ENCODE data around the gene PTP4A2. TPM values are rescaled to one million over a fixed set of nuclear protein-coding genes. Genes with fewer than 3 reads are reported as not detected.
A peak's percentile ranks its signal among the peaks of the same experiment; 100 is the strongest.

PTP4A2 gene
- total and polyA plus RNA-seq, 9 donors, result 92.5 to 366 (median 246) TPM

DNA sequence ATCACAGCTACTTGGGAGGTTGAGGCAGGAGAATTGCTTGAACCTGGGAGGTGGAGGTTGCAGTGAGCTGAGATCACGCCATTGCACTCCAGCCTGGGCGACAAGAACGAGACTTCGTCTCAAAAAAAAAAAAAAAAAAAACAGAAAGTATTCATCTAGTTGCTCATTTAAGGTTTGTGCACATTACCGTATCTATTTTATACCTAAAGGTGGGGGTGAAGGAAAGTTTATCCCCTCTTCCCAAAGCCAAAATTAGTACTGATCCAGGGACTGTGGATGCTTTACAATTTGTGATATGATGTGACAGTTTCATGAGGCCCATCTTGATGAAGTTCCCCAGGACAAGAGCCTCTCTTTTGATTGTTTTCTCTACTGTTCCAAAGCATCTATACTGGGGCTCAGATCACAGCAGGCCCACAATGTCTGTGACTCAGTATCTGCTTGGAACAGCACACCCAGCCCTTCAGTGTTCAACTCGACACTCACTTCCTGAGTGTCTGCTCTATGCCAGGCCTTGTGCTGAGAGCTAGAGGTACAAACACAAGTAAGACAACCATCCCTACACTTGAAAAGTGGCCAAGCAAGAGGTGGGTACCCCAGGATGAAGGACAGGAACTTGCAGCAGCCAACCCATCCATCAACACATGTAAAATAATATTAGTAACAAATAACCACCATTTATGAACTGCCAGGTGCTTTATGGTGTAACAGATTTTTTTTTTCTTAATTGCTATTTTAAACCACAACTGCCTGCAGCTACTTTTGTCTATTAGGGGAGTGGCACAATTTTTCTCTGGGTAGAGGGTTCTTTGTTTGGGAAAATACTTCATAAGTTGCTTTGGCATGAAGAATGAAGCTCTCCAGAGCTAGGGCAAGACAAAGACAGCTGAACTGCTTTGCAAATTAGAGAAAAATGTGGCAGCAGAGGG lies 46.5 kb upstream of the PTP4A2 start:
- 84 to 88% (median 86%) methylated on average over 6 of the region's 6 CpGs for WGBS, 3 donors
- H3K27ac ChIP-seq, result peak overlapping the region in 1 of 2 donors; percentile 2
- H3K27me3 ChIP-seq, result no peaks in the 10 kb centered on the region
- H3K4me3 ChIP-seq, result no peak overlapping the region
- intact Hi-C loops (cut with DNase I), result no loop called here
- no peak for DNase-seq
- TF ChIP-seq, protein P1, sequence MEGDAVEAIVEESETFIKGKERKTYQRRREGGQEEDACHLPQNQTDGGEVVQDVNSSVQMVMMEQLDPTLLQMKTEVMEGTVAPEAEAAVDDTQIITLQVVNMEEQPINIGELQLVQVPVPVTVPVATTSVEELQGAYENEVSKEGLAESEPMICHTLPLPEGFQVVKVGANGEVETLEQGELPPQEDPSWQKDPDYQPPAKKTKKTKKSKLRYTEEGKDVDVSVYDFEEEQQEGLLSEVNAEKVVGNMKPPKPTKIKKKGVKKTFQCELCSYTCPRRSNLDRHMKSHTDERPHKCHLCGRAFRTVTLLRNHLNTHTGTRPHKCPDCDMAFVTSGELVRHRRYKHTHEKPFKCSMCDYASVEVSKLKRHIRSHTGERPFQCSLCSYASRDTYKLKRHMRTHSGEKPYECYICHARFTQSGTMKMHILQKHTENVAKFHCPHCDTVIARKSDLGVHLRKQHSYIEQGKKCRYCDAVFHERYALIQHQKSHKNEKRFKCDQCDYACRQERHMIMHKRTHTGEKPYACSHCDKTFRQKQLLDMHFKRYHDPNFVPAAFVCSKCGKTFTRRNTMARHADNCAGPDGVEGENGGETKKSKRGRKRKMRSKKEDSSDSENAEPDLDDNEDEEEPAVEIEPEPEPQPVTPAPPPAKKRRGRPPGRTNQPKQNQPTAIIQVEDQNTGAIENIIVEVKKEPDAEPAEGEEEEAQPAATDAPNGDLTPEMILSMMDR (IDR thresholded peaks at IDR 0.05), result no peak
- TF ChIP-seq POLR2A (IDR thresholded peaks at IDR 0.05), result no peak
- TF ChIP-seq EP300 (IDR thresholded peaks at IDR 0.05), result no peak
- H3K4me1 ChIP-seq (ENCODE audit: insufficient read depth), result peaks cover 3% of the 10 kb centered on the region
- H3K9me3 ChIP-seq, result no peaks in the 10 kb centered on the region
- H3K36me3 ChIP-seq, result no peaks in the 10 kb centered on the region

- no peaks in the 10 kb centered on the region for H3K27me3 ChIP-seq
- peaks cover 3% of the 10 kb centered on the region for H3K4me1 ChIP-seq (ENCODE audit: insufficient read depth)
- H3K9me3 ChIP-seq, result no peaks in the 10 kb centered on the region
- H3K27ac ChIP-seq, result no peak overlapping the region
- no peak overlapping the region for H3K4me3 ChIP-seq
- no peak for DNase-seq
- no peaks in the 10 kb centered on the region for H3K36me3 ChIP-seq
- WGBS, 3 donors, result 42 to 51% (median 46%) methylated on average over 3 of the region's 3 CpGs
- TF ChIP-seq EP300 (IDR thresholded peaks at IDR 0.05) (no peak), POLR2A (IDR thresholded peaks at IDR 0.05) (no peak)
- TF ChIP-seq, protein P1 (IDR thresholded peaks at IDR 0.05), result no peak
- intact Hi-C loops (cut with DNase I), result no loop called here
Measured at GRCh38 chr1:31981972-31982371, 43.8 kb upstream of the PTP4A2 start.

DNA sequence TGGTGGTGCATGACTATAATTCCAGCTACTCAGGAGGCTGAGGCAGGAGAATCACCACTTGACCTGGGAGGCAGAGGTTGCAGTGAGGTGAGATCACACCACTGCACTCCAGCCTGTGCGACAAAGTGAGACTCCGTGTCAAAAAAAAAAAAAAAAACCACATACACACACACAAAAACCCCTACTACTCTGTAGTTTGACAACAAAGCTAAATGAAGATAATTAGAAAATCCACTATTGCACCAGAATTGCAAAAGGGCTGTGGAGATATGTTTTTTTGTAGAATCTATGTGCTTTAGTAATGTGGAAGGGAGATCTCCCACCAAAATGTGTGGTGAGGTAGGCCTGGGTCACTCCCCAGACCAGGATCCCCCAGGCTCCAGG lies 43.3 kb upstream of the PTP4A2 start:
- WGBS, 3 donors, result 63 to 80% (median 68%) methylated on average over 2 of the region's 2 CpGs

GRCh38 chr1:31980835-31981455 lies 42.8 kb upstream of the PTP4A2 start:
- Histone ChIP-seq H3K27ac (no peak overlapping the region), H3K4me3 (no peak overlapping the region), H3K9me3 (no peaks in the 10 kb centered on the region), H3K27me3 (no peaks in the 10 kb centered on the region), H3K36me3 (no peaks in the 10 kb centered on the region), H3K4me1 (ENCODE audit: insufficient read depth) (peaks cover 3% of the 10 kb centered on the region)
- TF ChIP-seq, protein P1 (IDR thresholded peaks at IDR 0.05), result no peak
- TF ChIP-seq POLR2A (IDR thresholded peaks at IDR 0.05), result no peak
- WGBS, 3 donors, result 80 to 87% (median 83%) methylated on average over 10 of the region's 10 CpGs
- intact Hi-C loops (cut with DNase I), result no loop called here
- DNase-seq, result no peak

More for the DNA sequence above, 43.3 kb upstream of the PTP4A2 start:
- Histone ChIP-seq H3K36me3 (no peaks in the 10 kb centered on the region), H3K27ac (no peak overlapping the region), H3K9me3 (no peaks in the 10 kb centered on the region), H3K4me1 (ENCODE audit: insufficient read depth) (peaks cover 3% of the 10 kb centered on the region), H3K4me3 (no peak overlapping the region), H3K27me3 (no peaks in the 10 kb centered on the region)
- intact Hi-C loops (cut with DNase I), result no loop called here
- no peak for DNase-seq
- TF ChIP-seq EP300 (IDR thresholded peaks at IDR 0.05), result no peak
- no peak for TF ChIP-seq POLR2A (IDR thresholded peaks at IDR 0.05)
- TF ChIP-seq, protein P1 (IDR thresholded peaks at IDR 0.05), result no peak
